ENCODE data around the gene NUDT22.

- TF ChIP-seq POLR2AphosphoS5 (IDR thresholded peaks at IDR 0.05; ENCODE audit: low read depth, low read length): no peak
- TF ChIP-seq POLR2A (IDR thresholded peaks at IDR 0.05; ENCODE audit: low read depth, low read length): no peak
- no peak for TF ChIP-seq TAF1 (IDR thresholded peaks at IDR 0.05; ENCODE audit: borderline replicate concordance, low read depth, low read length)
Observed at GRCh38 chr11:64237484-64237951, 11.4 kb downstream of the NUDT22 start.

Measured in GM12892 (cell line).